Measurements from ENCODE around the gene SPATA6. TPM values are rescaled to one million over a fixed set of nuclear protein-coding genes. Genes with fewer than 3 reads are reported as not detected.
"Not testable (repeated sequence)": the region's sequence is repeated elsewhere in the genome, so short reads cannot be mapped to it uniquely, and the experiment has no call there.

SPATA6 gene
- total and polyA plus RNA-seq, 5 donors = 2.4 to 20.7 (median 18.7) TPM

- intact Hi-C loops (cut with DNase I) = no loop called here
- H3K4me3 ChIP-seq (ENCODE audit: low read length) = no peak overlapping the region
- H3K27ac ChIP-seq (ENCODE audit: low read length) = no peak overlapping the region
- H3K27me3 ChIP-seq (ENCODE audit: control insufficient read depth, insufficient read depth) = no peaks in the 10 kb centered on the region
- no peaks in the 10 kb centered on the region for H3K9me3 ChIP-seq (ENCODE audit: control insufficient read depth, low read length)
- DNase-seq (no peak), ATAC-seq (no peak)
- H3K4me1 ChIP-seq (ENCODE audit: control insufficient read depth, insufficient read depth, low read length) = no peaks in the 10 kb centered on the region
- WGBS = 92% methylated on average over 5 of the region's 5 CpGs
Measured at GRCh38 chr1:48292706-48293105, 179.3 kb downstream of the SPATA6 start.

- ATAC-seq = no peak
- 80% methylated on average over 4 of the region's 4 CpGs for WGBS
- Histone ChIP-seq H3K9me3 (ENCODE audit: control insufficient read depth, low read length) (no peaks in the 10 kb centered on the region), H3K4me1 (ENCODE audit: control insufficient read depth, insufficient read depth, low read length) (no peaks in the 10 kb centered on the region), H3K4me3 (ENCODE audit: low read length) (no peak overlapping the region), H3K27ac (ENCODE audit: low read length) (no peak overlapping the region), H3K27me3 (ENCODE audit: control insufficient read depth, insufficient read depth) (no peaks in the 10 kb centered on the region)
- no peak for DNase-seq
- intact Hi-C loops (cut with DNase I) = no loop called here
Measured at GRCh38 chr1:48291421-48291820, 180.6 kb downstream of the SPATA6 start.

- ATAC-seq (no peak), DNase-seq (no peak)
- H3K9me3 ChIP-seq (ENCODE audit: control insufficient read depth, low read length) = no peaks in the 10 kb centered on the region
- no peak overlapping the region for H3K27ac ChIP-seq (ENCODE audit: low read length)
- no peak overlapping the region for H3K4me3 ChIP-seq (ENCODE audit: low read length)
- WGBS = 86% methylated on average over 3 of the region's 3 CpGs
- H3K4me1 ChIP-seq (ENCODE audit: control insufficient read depth, insufficient read depth, low read length) = no peaks in the 10 kb centered on the region
- no peaks in the 10 kb centered on the region for H3K27me3 ChIP-seq (ENCODE audit: control insufficient read depth, insufficient read depth)
- intact Hi-C loops (cut with DNase I) = no loop called here
Measured at GRCh38 chr1:48285525-48285924, 186.5 kb downstream of the SPATA6 start.

GRCh38 chr1:48284696-48285420 lies 187.1 kb downstream of the SPATA6 start:
- H3K27ac ChIP-seq (ENCODE audit: low read length); DNase-seq; H3K27me3 ChIP-seq (ENCODE audit: control insufficient read depth, insufficient read depth); intact Hi-C loops (cut with DNase I); H3K4me1 ChIP-seq (ENCODE audit: control insufficient read depth, insufficient read depth, low read length); ATAC-seq; H3K4me3 ChIP-seq (ENCODE audit: low read length); H3K9me3 ChIP-seq (ENCODE audit: control insufficient read depth, low read length): not testable (repeated sequence)
- WGBS = 74% methylated on average over 10 of the region's 10 CpGs

GRCh38 chr1:48282329-48282728 lies 189.7 kb downstream of the SPATA6 start:
- H3K4me1 ChIP-seq (ENCODE audit: control insufficient read depth, insufficient read depth, low read length); ATAC-seq; DNase-seq; H3K4me3 ChIP-seq (ENCODE audit: low read length); H3K27ac ChIP-seq (ENCODE audit: low read length); H3K9me3 ChIP-seq (ENCODE audit: control insufficient read depth, low read length); intact Hi-C loops (cut with DNase I); H3K27me3 ChIP-seq (ENCODE audit: control insufficient read depth, insufficient read depth): not testable (repeated sequence)

GRCh38 chr1:48277437-48277836 lies 194.6 kb downstream of the SPATA6 start:
- DNase-seq; H3K4me1 ChIP-seq (ENCODE audit: control insufficient read depth, insufficient read depth, low read length); H3K27ac ChIP-seq (ENCODE audit: low read length); H3K4me3 ChIP-seq (ENCODE audit: low read length); ATAC-seq; H3K27me3 ChIP-seq (ENCODE audit: control insufficient read depth, insufficient read depth); intact Hi-C loops (cut with DNase I); H3K9me3 ChIP-seq (ENCODE audit: control insufficient read depth, low read length): not testable (repeated sequence)
- WGBS = 91% methylated on average over 10 of the region's 10 CpGs

- ATAC-seq (no peak), DNase-seq (no peak)
- Histone ChIP-seq H3K4me3 (ENCODE audit: low read length) (no peak overlapping the region), H3K27me3 (ENCODE audit: control insufficient read depth, insufficient read depth) (no peaks in the 10 kb centered on the region), H3K27ac (ENCODE audit: low read length) (no peak overlapping the region), H3K4me1 (ENCODE audit: control insufficient read depth, insufficient read depth, low read length) (no peaks in the 10 kb centered on the region), H3K9me3 (ENCODE audit: control insufficient read depth, low read length) (no peaks in the 10 kb centered on the region)
- intact Hi-C loops (cut with DNase I) = no loop called here
- WGBS = 60% methylated on average over 2 of the region's 2 CpGs
Measured at GRCh38 chr1:48266576-48266975, 205.4 kb downstream of the SPATA6 start.

- WGBS = 53% methylated on average over 1 of the region's 1 CpG
- no peak overlapping the region for H3K27ac ChIP-seq (ENCODE audit: low read length)
- ATAC-seq (no peak), DNase-seq (no peak)
- H3K27me3 ChIP-seq (ENCODE audit: control insufficient read depth, insufficient read depth) = no peaks in the 10 kb centered on the region
- H3K4me1 ChIP-seq (ENCODE audit: control insufficient read depth, insufficient read depth, low read length) = no peaks in the 10 kb centered on the region
- H3K9me3 ChIP-seq (ENCODE audit: control insufficient read depth, low read length) = no peaks in the 10 kb centered on the region
- intact Hi-C loops (cut with DNase I) = no loop called here
- H3K4me3 ChIP-seq (ENCODE audit: low read length) = no peak overlapping the region
Measured at GRCh38 chr1:48263041-48263440, 209.0 kb downstream of the SPATA6 start.

GRCh38 chr1:48261881-48262400 lies 210.1 kb downstream of the SPATA6 start:
- Histone ChIP-seq H3K4me3 (ENCODE audit: low read length) (no peak overlapping the region), H3K27me3 (ENCODE audit: control insufficient read depth, insufficient read depth) (no peaks in the 10 kb centered on the region), H3K9me3 (ENCODE audit: control insufficient read depth, low read length) (no peaks in the 10 kb centered on the region), H3K4me1 (ENCODE audit: control insufficient read depth, insufficient read depth, low read length) (no peaks in the 10 kb centered on the region), H3K27ac (ENCODE audit: low read length) (no peak overlapping the region)
- intact Hi-C loops (cut with DNase I) = no loop called here
- DNase-seq (no peak), ATAC-seq (no peak)

- H3K4me1 ChIP-seq (ENCODE audit: control insufficient read depth, insufficient read depth, low read length) = no peaks in the 10 kb centered on the region
- H3K27me3 ChIP-seq (ENCODE audit: control insufficient read depth, insufficient read depth) = no peaks in the 10 kb centered on the region
- no peak for ATAC-seq
- H3K9me3 ChIP-seq (ENCODE audit: control insufficient read depth, low read length) = no peaks in the 10 kb centered on the region
- no peak for DNase-seq
- intact Hi-C loops (cut with DNase I) = no loop called here
- H3K4me3 ChIP-seq (ENCODE audit: low read length) = no peak overlapping the region
- 83% methylated on average over 1 of the region's 1 CpG for WGBS
- no peak overlapping the region for H3K27ac ChIP-seq (ENCODE audit: low read length)
Measured at GRCh38 chr1:48258106-48258505, 213.9 kb downstream of the SPATA6 start.

- no peak for ATAC-seq
- 97% methylated on average over 1 of the region's 1 CpG for WGBS
- intact Hi-C loops (cut with DNase I) = no loop called here
Measured at GRCh38 chr1:48254254-48254653, 217.8 kb downstream of the SPATA6 start.

GRCh38 chr1:48251821-48252220 lies 220.2 kb downstream of the SPATA6 start:
- no peak overlapping the region for H3K4me3 ChIP-seq (ENCODE audit: low read length)
- DNase-seq = no peak
- ATAC-seq = no peak
- no peak overlapping the region for H3K27ac ChIP-seq (ENCODE audit: low read length)
- intact Hi-C loops (cut with DNase I) = no loop called here
- no peaks in the 10 kb centered on the region for H3K9me3 ChIP-seq (ENCODE audit: control insufficient read depth, low read length)
- peaks cover 4% of the 10 kb centered on the region for H3K4me1 ChIP-seq (ENCODE audit: control insufficient read depth, insufficient read depth, low read length)
- 91% methylated on average over 3 of the region's 3 CpGs for WGBS
- no peaks in the 10 kb centered on the region for H3K27me3 ChIP-seq (ENCODE audit: control insufficient read depth, insufficient read depth)

More at GRCh38 chr1:48254254-48254653, 217.8 kb downstream of the SPATA6 start:
- Histone ChIP-seq H3K9me3 (ENCODE audit: control insufficient read depth, low read length) (no peaks in the 10 kb centered on the region), H3K4me1 (ENCODE audit: control insufficient read depth, insufficient read depth, low read length) (no peaks in the 10 kb centered on the region), H3K4me3 (ENCODE audit: low read length) (no peak overlapping the region), H3K27me3 (ENCODE audit: control insufficient read depth, insufficient read depth) (no peaks in the 10 kb centered on the region), H3K27ac (ENCODE audit: low read length) (no peak overlapping the region)
- DNase-seq = no peak
